K562 (cell line): ENCODE measurements around the gene IQCK. TPM values are rescaled to one million over a fixed set of nuclear protein-coding genes. Genes with fewer than 3 reads are reported as not detected.

Experiments used
- ADNP ChIP-seq: fragments of 200-800 bp; sonication (Bioruptor generic); IDR thresholded peaks from 2 replicates; pipeline ENCODE4 v1.6.1; 2016; ENCODE audit warnings: missing genetic modification characterization, missing compliant biosample characterization
- ARID4B ChIP-seq: sonication (generic); formaldehyde crosslinking; IDR thresholded peaks from 2 replicates; pipeline ENCODE4 v1.8.0; 2022; ENCODE audit warnings: mild to moderate bottlenecking, missing genetic modification reagents
- KDM1A ChIP-seq, 2 experiments: fragments of 450-650 bp; IDR thresholded peaks; 2 replicates each; pipeline ENCODE4 v1.6.1; 2016; ENCODE audit warnings: mild to moderate bottlenecking in 2 of 2
- TCF3 ChIP-seq: sonication (generic); formaldehyde crosslinking; IDR thresholded peaks from 2 replicates; pipeline ENCODE4 v1.4.0; 2020; ENCODE audit warnings: mild to moderate bottlenecking, missing genetic modification reagents
- ZNF318 ChIP-seq, 2 experiments: fragments of 450-650 bp; IDR thresholded peaks; 2 replicates each; pipeline ENCODE4 v1.6.1; 2016; ENCODE audit warnings: mild to moderate bottlenecking in 2 of 2, borderline replicate concordance in 1 of 2, low read depth in 1 of 2, moderate library complexity in 1 of 2
- polyA plus RNA-seq, 8 experiments: library from polyadenylated mRNA; depleted of rRNA in 4 of 8; stranded (reverse) in 5 of 8; unstranded in 3 of 8; fragments of >200 nt; fragmentation: Nextera tagmentation in 2 of 8; fragmentation: Illumina TruSeq in 1 of 8; extraction: Ambion mirVana in 2 of 8; extraction: Trizol in 1 of 8; gene quantifications; 2 replicates each; pipeline versions ENCODE4 v1.2.1 to v1.2.3, GENCODE V29; 2011 to 2014; ENCODE audit warnings: inconsistent platforms in 1 of 8, missing spikeins in 1 of 8
- total RNA-seq, 7 experiments: library from RNA; depleted of rRNA in 6 of 7; stranded (reverse); fragments of >200 nt in 6 of 7; fragmentation: Illumina TruSeq in 2 of 7; extraction: Trizol in 2 of 7; gene quantifications; 2 replicates each; pipeline versions ENCODE4 v1.2.1 to v1.2.3, GENCODE V29; 2011 to 2021; ENCODE audit warnings: low replicate concordance in 1 of 7

Gene IQCK
- total and polyA plus RNA-seq, 9 of the 15 experiments (the other 6 are each of a cell fraction or from before 2014, with no cell fraction given) = 5.2 to 12.2 (median 7.3) TPM

- TF ChIP-seq ARID4B (CRISPR knock-in tag) (no peak), ZNF318 (IDR thresholded peaks at IDR 0.05; ENCODE audit: borderline replicate concordance in 1 of 2, low read depth in 1 of 2) (no peak), KDM1A (IDR thresholded peaks at IDR 0.05) (peak; percentile 7 to 23; a peak in 1 of 4 replicates), TCF3 (CRISPR knock-in tag) (no peak), ADNP (tag) (0 out of 2 replicates have a peak, but pooled peaks have one; percentile 29)
Measured at GRCh38 chr16:19774024-19774423, 56.0 kb downstream of the IQCK start (continued).
